HepG2 (cell line): ENCODE measurements around the gene GJC1. TPM values are rescaled to one million over a fixed set of nuclear protein-coding genes. Genes with fewer than 3 reads are reported as not detected.
A peak's percentile ranks its signal among the peaks of the same experiment; 100 is the strongest.

Experiments
- AGO2 ChIP-seq: fragments of 200-400 bp; formaldehyde crosslinking; optimal IDR thresholded peaks from 2 replicates; pipeline ENCODE3; 2017; ENCODE audit warnings: mild to moderate bottlenecking, low read depth, low read length, moderate library complexity
- DRAP1 ChIP-seq: IDR thresholded peaks from 2 replicates; pipeline ENCODE4 v1.6.1; 2016; ENCODE audit warnings: missing genetic modification reagents, missing compliant biosample characterization
- GABPA ChIP-seq, 2 experiments: IDR thresholded peaks; 2 replicates each; pipeline ENCODE4 v1.6.1; 2011 to 2016; ENCODE audit warnings: low read depth in 2 of 2, low read length in 1 of 2, missing biosample characterization in 1 of 2, missing genetic modification characterization in 1 of 2
- HIC2 ChIP-seq: sonication (generic); formaldehyde crosslinking; IDR thresholded peaks from 2 replicates; pipeline ENCODE4 v1.9.0; 2022; ENCODE audit warnings: low read depth, missing genetic modification reagents
- PHF8 ChIP-seq: sonication (generic); formaldehyde crosslinking; IDR thresholded peaks from 2 replicates; pipeline ENCODE4 v1.5.0; 2020; ENCODE audit warnings: missing genetic modification reagents
- POLR2AphosphoS5 ChIP-seq: IDR thresholded peaks from 2 replicates; pipeline ENCODE4 v1.6.1; 2012; ENCODE audit warnings: low read depth, low read length
- SNAPC4 ChIP-seq: sonication (generic); formaldehyde crosslinking; IDR thresholded peaks from 2 replicates; pipeline ENCODE4 v1.4.0; 2020; ENCODE audit warnings: mild to moderate bottlenecking, missing genetic modification reagents
- TCF7 ChIP-seq: sonication (generic); IDR thresholded peaks from 2 replicates; pipeline ENCODE4 v1.6.1; 2016; ENCODE audit warnings: antibody characterized with exemption, low read depth
- TEAD3 ChIP-seq: optimal IDR thresholded peaks from 2 replicates; pipeline ENCODE3; 2016; ENCODE audit warnings: borderline replicate concordance
- ZFP37 ChIP-seq: sonication (generic); formaldehyde crosslinking; IDR thresholded peaks from 2 replicates; pipeline ENCODE4 v1.4.0; 2020; ENCODE audit warnings: missing genetic modification reagents, borderline replicate concordance
- ZFP91 ChIP-seq: sonication (generic); formaldehyde crosslinking; IDR thresholded peaks from 2 replicates; pipeline ENCODE4 v1.9.0; 2022; ENCODE audit warnings: missing genetic modification reagents, mild to moderate bottlenecking, borderline replicate concordance
- ZNF263 ChIP-seq: sonication (generic); formaldehyde crosslinking; IDR thresholded peaks from 2 replicates; pipeline ENCODE4 v1.4.0; 2020; ENCODE audit warnings: missing genetic modification reagents
- ZNF280D ChIP-seq: sonication (generic); formaldehyde crosslinking; IDR thresholded peaks from 2 replicates; pipeline ENCODE4 v1.5.1; 2020; ENCODE audit warnings: mild to moderate bottlenecking, missing genetic modification reagents
- ZNF501 ChIP-seq: sonication (generic); formaldehyde crosslinking; IDR thresholded peaks from 2 replicates; pipeline ENCODE4 v1.5.1; 2020; ENCODE audit warnings: mild to moderate bottlenecking, moderate library complexity, missing genetic modification reagents
- ZNF768 ChIP-seq: sonication (generic); formaldehyde crosslinking; IDR thresholded peaks from 2 replicates; pipeline ENCODE4 v1.4.0; 2020; ENCODE audit warnings: missing genetic modification reagents
- ZSCAN30 ChIP-seq: sonication (generic); formaldehyde crosslinking; IDR thresholded peaks from 2 replicates; pipeline ENCODE4 v1.5.0; 2020; ENCODE audit warnings: mild to moderate bottlenecking, missing genetic modification reagents
- polyA plus RNA-seq, 8 experiments: library from polyadenylated mRNA; depleted of rRNA in 3 of 8; stranded (reverse) in 7 of 8; unstranded in 1 of 8; fragments of >200 nt; fragmentation: Illumina TruSeq in 4 of 8; extraction: Trizol in 4 of 8; gene quantifications; 2 replicates each; pipeline versions ENCODE4 v1.2.1 to v1.2.3, GENCODE V29; 2011 to 2016; ENCODE audit warnings: low read depth in 4 of 8, missing spikeins in 1 of 8, mixed read lengths in 1 of 8; ENCODE audit not compliant: insufficient read depth in 1 of 8
- total RNA-seq, 5 experiments: library from RNA; depleted of rRNA; stranded (reverse); fragments of >200 nt; fragmentation: Illumina TruSeq; extraction: Trizol; gene quantifications; 2 replicates each; pipeline ENCODE4 v1.2.3, GENCODE V29; 2016; ENCODE audit warnings: low read depth in 1 of 5

GJC1 gene
- total and polyA plus RNA-seq, 2 of the 13 experiments (the other 11 are each of a cell fraction or from before 2014, with no cell fraction given): 1.7 TPM

GRCh38 chr17:44752953-44753861 lies 76.9 kb downstream of the GJC1 start (continued):
- TF ChIP-seq SNAPC4 (CRISPR knock-in tag) (peak; percentile 99), ZNF501 (CRISPR knock-in tag) (peak; percentile 47; the same call in 1 of the 2 replicates), TCF7 (no peak), ZFP91 (CRISPR knock-in tag) (peak; percentile 48; the same call in 1 of the 2 replicates), ZNF263 (CRISPR knock-in tag) (peak; percentile 34; the same call in 1 of the 2 replicates), DRAP1 (CRISPR knock-in tag) (0 out of 2 replicates have a peak, but pooled peaks have one; percentile 38), GABPA (IDR thresholded peaks at IDR 0.05; ENCODE audit: low read depth, low read length) (peak; percentile 45), GABPA (CRISPR knock-in tag; IDR thresholded peaks at IDR 0.05; ENCODE audit: low read depth) (peak; percentile 85), POLR2AphosphoS5 (0 out of 2 replicates have a peak, but pooled peaks have one; percentile 36), ZSCAN30 (CRISPR knock-in tag) (no peak), PHF8 (CRISPR knock-in tag) (no peak), HIC2 (CRISPR knock-in tag) (peak; percentile 40; the same call in 1 of the 2 replicates), AGO2 (peak; percentile 76), ZNF768 (peak; percentile 98), ZFP37 (CRISPR knock-in tag) (no peak), TEAD3 (CRISPR knock-in tag) (peak; percentile 16), ZNF280D (CRISPR knock-in tag) (no peak)
